Measurements from ENCODE around the gene FOXJ1. TPM values are rescaled to one million over a fixed set of nuclear protein-coding genes. Genes with fewer than 3 reads are reported as not detected.

The FOXJ1 gene
- total and polyA plus RNA-seq, 2 of the 13 experiments (the other 11 are each of a cell fraction or from before 2014, with no cell fraction given), result 0.98 to 1.6 TPM

DNA sequence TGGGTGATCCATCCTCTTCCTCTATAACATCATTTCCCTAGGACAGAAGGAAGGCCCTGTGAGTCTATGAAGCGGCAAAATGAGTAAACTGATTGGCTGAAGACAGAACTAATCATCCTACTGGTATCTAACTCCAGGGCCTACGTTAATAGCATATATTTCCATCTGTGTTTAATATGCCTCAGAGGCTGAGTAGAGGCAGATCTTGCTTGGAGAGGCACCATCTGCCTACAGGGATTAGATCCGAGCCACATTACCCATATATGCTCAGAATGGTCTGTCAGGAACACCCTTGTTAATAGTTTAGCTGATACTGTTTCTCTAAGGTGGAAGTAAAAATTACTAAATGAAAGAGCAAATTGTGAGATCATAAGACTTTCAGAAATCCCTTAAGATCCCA is 13.2 kb upstream of the FOXJ1 start:
- POLR2A ChIA-PET, result interaction anchor here (0.8 to 1.3 kb wide), 3 partner anchors 16 to 45 kb away, joined by 3 read pairs; no protein-coding TSS in a partner anchor
- Histone ChIP-seq H3K79me2 (ENCODE audit: insufficient read depth, low read length) (no peaks in the 10 kb centered on the region), H3K27ac (ENCODE audit: extremely low read length, insufficient read depth, low read length) (no peak overlapping the region), H3K4me2 (ENCODE audit: low read depth, low read length) (no peak overlapping the region), H3K9ac (ENCODE audit: insufficient read depth, low read depth, low read length) (no peak overlapping the region), H3K4me1 (ENCODE audit: insufficient read depth, low read length) (peaks cover 11% of the 10 kb centered on the region), H4K20me1 (ENCODE audit: insufficient read depth, low read length) (no peaks in the 10 kb centered on the region), H3K36me3 (replicated peaks in 1 of 2; ENCODE audit: control insufficient read depth in 1 of 2, insufficient read depth in 2 of 2, low read length in 2 of 2) (no peaks in the 10 kb centered on the region), H3K27me3 (ENCODE audit: control insufficient read depth in 1 of 2, insufficient read depth in 2 of 2, low read length in 2 of 2) (peaks cover 0 to 20% of the 10 kb centered on the region in 2 experiments; a peak in 2 of 5 replicates), H3K9me3 (ENCODE audit: low read length) (no peaks in the 10 kb centered on the region), H2AFZ (ENCODE audit: low read length) (no peak overlapping the region), H3K4me3 (replicated peaks in 1 of 3; ENCODE audit: insufficient read depth in 1 of 3, low read depth in 2 of 3, low read length in 3 of 3) (no peak overlapping the region)
- no TSS peak for BruUV-seq (replicated peaks)
- no peak for FAIRE-seq
- TF ChIP-seq FOXA3 (CRISPR knock-in tag; IDR thresholded peaks at IDR 0.05) (no peak), NCOA1 (CRISPR knock-in tag; IDR thresholded peaks at IDR 0.05) (no peak), MYPOP (CRISPR knock-in tag; IDR thresholded peaks at IDR 0.05) (no peak), TOE1 (CRISPR knock-in tag; IDR thresholded peaks at IDR 0.05) (no peak), ASH2L (IDR thresholded peaks at IDR 0.05; ENCODE audit: insufficient read length, low read depth, low read length) (no peak), CREB3 (CRISPR knock-in tag; IDR thresholded peaks at IDR 0.05) (no peak), NFIC (IDR thresholded peaks at IDR 0.05; ENCODE audit: low read length) (no peak), ZNF33B (CRISPR knock-in tag; IDR thresholded peaks at IDR 0.05) (no peak), RXRA (CRISPR knock-in tag; IDR thresholded peaks at IDR 0.05) (no peak), ATF7-NPFF (CRISPR knock-in tag; IDR thresholded peaks at IDR 0.05; ENCODE audit: low read depth) (no peak), ZNF331 (CRISPR knock-in tag; IDR thresholded peaks at IDR 0.05) (no peak), ZNF264 (CRISPR knock-in tag; IDR thresholded peaks at IDR 0.05) (no peak)
- TF ChIP-seq, protein P1, sequence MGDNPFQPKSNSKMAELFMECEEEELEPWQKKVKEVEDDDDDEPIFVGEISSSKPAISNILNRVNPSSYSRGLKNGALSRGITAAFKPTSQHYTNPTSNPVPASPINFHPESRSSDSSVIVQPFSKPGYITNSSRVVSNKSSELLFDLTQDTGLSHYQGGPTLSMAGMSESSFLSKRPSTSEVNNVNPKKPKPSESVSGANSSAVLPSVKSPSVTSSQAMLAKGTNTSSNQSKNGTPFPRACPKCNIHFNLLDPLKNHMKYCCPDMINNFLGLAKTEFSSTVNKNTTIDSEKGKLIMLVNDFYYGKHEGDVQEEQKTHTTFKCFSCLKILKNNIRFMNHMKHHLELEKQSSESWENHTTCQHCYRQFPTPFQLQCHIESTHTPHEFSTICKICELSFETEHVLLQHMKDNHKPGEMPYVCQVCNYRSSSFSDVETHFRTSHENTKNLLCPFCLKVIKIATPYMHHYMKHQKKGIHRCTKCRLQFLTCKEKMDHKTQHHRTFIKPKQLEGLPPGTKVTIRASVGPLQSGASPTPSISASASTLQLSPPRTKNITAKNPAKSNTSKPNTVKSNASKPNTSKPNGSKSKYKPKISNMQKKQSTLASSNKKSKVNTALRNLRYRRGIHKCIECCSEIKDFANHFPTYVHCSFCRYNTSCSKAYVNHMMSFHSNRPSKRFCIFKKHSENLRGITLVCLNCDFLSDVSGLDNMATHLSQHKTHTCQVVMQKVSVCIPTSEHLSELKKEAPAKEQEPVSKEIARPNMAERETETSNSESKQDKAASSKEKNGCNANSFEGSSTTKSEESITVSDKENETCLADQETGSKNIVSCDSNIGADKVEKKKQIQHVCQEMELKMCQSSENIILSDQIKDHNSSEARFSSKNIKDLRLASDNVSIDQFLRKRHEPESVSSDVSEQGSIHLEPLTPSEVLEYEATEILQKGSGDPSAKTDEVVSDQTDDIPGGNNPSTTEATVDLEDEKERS (CRISPR knock-in tag; IDR thresholded peaks at IDR 0.05), result no peak
- TF ChIP-seq, protein P2, sequence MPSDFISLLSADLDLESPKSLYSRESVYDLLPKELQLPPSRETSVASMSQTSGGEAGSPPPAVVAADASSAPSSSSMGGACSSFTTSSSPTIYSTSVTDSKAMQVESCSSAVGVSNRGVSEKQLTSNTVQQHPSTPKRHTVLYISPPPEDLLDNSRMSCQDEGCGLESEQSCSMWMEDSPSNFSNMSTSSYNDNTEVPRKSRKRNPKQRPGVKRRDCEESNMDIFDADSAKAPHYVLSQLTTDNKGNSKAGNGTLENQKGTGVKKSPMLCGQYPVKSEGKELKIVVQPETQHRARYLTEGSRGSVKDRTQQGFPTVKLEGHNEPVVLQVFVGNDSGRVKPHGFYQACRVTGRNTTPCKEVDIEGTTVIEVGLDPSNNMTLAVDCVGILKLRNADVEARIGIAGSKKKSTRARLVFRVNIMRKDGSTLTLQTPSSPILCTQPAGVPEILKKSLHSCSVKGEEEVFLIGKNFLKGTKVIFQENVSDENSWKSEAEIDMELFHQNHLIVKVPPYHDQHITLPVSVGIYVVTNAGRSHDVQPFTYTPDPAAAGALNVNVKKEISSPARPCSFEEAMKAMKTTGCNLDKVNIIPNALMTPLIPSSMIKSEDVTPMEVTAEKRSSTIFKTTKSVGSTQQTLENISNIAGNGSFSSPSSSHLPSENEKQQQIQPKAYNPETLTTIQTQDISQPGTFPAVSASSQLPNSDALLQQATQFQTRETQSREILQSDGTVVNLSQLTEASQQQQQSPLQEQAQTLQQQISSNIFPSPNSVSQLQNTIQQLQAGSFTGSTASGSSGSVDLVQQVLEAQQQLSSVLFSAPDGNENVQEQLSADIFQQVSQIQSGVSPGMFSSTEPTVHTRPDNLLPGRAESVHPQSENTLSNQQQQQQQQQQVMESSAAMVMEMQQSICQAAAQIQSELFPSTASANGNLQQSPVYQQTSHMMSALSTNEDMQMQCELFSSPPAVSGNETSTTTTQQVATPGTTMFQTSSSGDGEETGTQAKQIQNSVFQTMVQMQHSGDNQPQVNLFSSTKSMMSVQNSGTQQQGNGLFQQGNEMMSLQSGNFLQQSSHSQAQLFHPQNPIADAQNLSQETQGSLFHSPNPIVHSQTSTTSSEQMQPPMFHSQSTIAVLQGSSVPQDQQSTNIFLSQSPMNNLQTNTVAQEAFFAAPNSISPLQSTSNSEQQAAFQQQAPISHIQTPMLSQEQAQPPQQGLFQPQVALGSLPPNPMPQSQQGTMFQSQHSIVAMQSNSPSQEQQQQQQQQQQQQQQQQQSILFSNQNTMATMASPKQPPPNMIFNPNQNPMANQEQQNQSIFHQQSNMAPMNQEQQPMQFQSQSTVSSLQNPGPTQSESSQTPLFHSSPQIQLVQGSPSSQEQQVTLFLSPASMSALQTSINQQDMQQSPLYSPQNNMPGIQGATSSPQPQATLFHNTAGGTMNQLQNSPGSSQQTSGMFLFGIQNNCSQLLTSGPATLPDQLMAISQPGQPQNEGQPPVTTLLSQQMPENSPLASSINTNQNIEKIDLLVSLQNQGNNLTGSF (CRISPR knock-in tag; IDR thresholded peaks at IDR 0.05), result no peak
- intact Hi-C loops (cut with micrococcal nuclease; ENCODE audit: unreplicated experiment) (no loop called here), in situ Hi-C loops (cut with HindIII; ENCODE audit: extremely low pct_ligation_motif_present, low pct_unique_long_range_greater_than_20kb) (no loop called here)
- no peak for ATAC-seq
- no peak for DNase-seq (ENCODE audit: low spot score)
- WGBS (ENCODE audit: low lambda C conversion rate), result 37% methylated on average over 3 of the region's 3 CpGs
- CTCF ChIA-PET (ENCODE audit: low intra/inter-chr PET ratio, low total read pairs), result interaction anchor here (2.1 to 4.1 kb wide), 2 partner anchors 29 to 33 kb away, joined by 11 to 20 read pairs; no protein-coding TSS in a partner anchor
